VCaP (cell line): ENCODE measurements around the gene SMC1B.

Experiments used
- H3K27ac ChIP-seq: fragments of 450-650 bp; 2 replicates; pipeline ENCODE4 v1.5.1; 2017
- TF ChIP-seq, protein P1 (sequence below): fragments of 450-650 bp; conservative IDR thresholded peaks from 2 replicates; pipeline ENCODE4 v1.5.1; 2017; ENCODE audit warnings: mild to moderate bottlenecking, moderate library complexity

The SMC1B gene

DNA sequence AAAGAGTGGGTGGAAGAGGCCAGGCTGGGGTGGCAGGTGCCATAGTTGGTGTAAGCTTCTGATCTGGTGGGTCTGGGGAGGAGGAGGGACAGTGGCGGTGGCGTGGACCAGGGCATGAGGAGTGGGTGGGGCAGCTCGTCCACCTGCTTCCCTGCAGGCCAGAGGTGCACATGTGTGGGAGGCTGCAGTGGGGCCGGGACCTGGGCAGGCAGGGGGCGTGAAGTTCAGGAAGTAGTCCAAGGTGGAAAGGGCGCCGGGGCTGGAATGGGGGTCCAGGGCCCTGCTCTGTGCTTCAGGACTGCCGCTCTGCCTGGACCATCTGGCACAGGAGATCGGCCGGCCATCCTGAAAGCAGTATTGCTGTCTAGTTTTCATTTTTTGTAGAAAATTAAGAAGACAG, 16.0 kb upstream of the SMC1B start:
- TF ChIP-seq, protein P1, sequence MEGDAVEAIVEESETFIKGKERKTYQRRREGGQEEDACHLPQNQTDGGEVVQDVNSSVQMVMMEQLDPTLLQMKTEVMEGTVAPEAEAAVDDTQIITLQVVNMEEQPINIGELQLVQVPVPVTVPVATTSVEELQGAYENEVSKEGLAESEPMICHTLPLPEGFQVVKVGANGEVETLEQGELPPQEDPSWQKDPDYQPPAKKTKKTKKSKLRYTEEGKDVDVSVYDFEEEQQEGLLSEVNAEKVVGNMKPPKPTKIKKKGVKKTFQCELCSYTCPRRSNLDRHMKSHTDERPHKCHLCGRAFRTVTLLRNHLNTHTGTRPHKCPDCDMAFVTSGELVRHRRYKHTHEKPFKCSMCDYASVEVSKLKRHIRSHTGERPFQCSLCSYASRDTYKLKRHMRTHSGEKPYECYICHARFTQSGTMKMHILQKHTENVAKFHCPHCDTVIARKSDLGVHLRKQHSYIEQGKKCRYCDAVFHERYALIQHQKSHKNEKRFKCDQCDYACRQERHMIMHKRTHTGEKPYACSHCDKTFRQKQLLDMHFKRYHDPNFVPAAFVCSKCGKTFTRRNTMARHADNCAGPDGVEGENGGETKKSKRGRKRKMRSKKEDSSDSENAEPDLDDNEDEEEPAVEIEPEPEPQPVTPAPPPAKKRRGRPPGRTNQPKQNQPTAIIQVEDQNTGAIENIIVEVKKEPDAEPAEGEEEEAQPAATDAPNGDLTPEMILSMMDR, result no peak
- H3K27ac ChIP-seq, result no peak overlapping the region

DNA sequence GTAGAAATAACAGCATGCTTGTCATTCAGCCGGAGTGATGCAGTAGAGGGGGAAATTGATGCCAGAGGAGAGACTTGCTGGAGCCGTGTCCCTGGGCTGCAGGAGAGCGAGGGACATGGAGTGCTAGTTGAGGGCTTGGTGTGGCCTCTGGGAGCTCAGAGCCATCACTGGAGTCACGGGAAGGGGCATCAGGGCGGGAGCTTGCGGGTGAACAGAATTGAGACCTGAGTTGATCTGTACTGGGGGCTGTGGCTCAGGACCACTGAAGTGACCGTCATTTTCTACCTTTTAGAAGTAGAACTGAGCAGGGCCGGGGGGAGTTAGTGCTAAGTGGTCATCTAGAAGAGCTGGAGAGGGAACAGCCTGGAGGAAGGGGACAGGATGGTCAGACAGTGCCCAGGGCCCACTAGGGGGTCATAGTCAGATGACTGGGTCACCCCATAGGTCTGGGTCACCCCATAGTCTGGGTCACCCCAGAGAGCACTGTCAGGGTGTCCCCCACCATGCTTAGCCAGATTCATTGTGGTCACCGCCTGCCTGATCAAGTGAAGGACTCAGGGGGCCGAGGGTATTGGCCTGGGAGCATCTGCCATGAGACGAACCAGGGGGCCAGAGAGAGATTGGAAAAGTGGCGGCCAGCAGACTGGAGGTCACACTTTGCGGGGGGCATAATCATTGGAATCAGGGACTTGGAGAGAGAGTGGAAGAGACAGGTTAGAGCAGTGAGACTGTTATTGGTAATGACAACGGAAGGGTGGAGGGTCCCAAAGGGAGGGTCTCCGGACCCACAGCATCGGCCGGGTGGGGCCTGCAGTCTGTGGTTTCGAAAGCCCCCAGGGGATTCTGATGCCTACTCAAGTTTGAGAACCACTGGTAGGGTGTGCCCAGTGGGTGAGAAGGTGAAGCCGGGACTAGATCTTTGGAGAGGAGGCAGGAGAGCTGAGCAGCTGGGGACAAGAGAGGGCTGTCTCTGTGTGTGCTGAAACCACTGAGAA, 15.3 kb upstream of the SMC1B start:
- no peak overlapping the region for H3K27ac ChIP-seq
- TF ChIP-seq, protein P1, result no peak

DNA sequence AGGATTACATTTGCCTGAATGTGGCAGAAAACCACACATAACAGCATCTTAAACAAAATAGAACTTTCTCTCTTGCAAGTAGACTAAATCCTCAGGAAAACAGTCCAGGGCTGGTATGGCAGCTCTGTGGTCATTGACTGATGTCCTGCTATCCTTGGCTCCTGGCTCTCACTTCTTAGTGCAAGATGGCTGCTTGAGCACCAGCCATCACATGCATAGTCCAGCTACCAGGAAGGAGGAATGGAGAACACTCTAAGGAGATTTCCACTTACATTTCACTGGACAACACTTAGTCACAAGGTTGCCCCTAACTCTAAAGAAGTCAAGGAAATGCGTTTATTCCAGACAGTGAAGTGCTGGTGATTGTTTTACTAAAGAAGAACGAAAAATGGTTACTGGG, 13.7 kb upstream of the SMC1B start:
- H3K27ac ChIP-seq, result no peak overlapping the region
- TF ChIP-seq, protein P1, result no peak

DNA sequence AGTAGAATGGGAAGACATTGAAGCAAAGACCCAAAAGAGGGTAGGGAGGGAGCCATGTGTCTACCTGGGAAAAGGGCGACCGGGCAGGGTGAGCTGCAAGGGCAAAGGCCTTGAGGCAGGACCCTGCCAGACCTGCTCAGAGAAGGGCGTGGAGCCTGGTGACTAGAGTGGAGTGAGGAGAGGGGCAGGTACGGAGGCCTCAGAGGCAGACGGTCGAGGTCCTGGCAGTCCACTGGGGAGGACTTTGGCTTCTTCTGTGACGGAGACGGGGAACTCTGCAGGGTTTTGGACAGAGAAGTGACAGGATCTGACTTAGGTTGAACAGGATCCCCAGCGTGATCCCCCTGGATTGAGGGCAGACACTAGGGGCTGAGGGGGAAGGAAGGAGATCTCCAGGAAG, 13.0 kb upstream of the SMC1B start:
- TF ChIP-seq, protein P1, result no peak
- no peak overlapping the region for H3K27ac ChIP-seq

DNA sequence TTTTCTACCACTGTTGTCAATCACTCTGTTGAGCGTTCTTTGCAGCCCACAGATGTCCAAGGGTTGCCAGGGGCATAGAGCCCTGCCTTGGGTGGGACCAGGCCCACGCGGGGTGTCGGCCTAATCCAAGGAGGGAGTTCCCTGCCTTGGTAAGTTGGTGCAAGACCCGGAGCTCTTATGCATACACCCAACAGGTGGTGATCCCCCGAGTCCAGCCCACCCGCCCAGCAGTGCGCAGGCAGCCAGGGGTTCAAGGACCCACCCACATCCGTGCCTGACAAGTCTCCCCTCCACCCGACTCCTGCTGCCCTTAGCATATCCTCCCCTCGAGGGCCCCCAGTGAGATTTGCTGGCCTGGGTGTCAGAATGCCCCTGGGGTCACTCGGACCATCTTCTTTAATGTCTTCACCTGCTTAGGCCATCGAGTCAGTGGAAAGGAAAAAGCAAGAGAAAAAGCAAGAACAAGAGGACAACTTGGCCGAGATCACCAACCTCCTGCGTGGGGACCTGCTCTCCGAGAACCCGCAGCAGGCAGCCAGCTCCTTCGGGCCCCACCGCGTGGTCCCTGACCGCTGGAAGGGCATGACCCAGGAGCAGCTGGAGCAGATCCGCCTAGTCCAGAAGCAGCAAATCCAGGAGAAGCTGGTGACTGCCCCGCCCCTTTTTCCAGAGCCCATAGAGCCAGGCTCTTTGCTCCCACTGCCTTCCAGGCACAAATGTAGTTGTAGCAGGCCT, 12.3 kb upstream of the SMC1B start:
- H3K27ac ChIP-seq, result no peak overlapping the region

DNA sequence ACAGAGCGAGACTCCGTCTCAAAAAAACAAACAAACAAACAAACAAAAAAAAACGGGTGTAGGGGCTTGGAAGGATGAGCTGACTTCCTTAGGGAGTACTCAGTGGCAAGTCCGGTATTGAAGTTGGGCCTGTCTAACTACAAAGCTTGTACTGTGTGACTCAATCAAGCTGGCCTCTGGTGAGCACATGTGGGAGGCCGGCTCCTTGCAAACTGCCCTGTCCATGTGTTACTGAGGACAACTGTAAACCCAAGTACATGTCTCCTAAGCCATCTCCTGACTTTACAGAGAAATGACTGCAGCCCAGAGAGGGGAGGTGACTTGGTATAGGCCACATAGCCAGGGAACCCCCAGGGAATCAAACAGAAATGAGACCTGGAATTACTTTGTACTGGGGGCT, 11.7 kb upstream of the SMC1B start:
- TF ChIP-seq, protein P1, result no peak
- no peak overlapping the region for H3K27ac ChIP-seq

More for the DNA sequence above, 12.3 kb upstream of the SMC1B start:
- TF ChIP-seq, protein P1, result no peak

DNA sequence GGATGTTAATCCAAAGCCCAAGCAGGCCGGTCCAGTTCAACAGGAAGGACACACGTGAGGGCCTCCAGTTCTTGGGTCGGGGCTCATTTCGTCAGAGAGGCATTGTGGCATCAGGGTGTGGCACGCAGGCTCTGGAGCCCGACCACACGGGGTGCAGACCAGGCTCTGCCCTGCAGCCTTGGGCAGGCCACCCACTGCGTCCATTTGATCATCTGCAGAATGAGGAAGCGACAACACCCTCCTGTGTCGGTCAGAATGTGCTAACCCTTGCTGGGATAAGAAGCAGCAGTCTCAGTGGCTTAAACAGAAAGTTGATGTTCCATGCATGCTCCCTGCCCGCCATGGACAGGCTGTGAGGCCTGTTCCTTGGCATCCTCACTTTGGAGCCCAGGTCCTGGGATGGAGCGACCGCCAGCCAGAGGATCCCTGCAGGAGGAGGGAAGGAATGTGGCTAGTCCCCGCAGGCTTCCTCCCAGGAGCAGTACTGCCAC, 10.9 kb upstream of the SMC1B start:
- no peak overlapping the region for H3K27ac ChIP-seq
- TF ChIP-seq, protein P1, result no peak
